DMS53 treated with DMSO at 0.1 percent for 48 hours (cell line): ENCODE data around the gene MTOR.
"Not testable (repeated sequence)": the region's sequence is repeated elsewhere in the genome, so short reads cannot be mapped to it uniquely, and the experiment has no call there.

Experiments used
- DNase-seq: peaks from one replicate; lab custom pipeline; 2025; ENCODE audit not compliant: unreplicated experiment; lab: John Stamatoyannopoulos, UW

The MTOR gene

DNA sequence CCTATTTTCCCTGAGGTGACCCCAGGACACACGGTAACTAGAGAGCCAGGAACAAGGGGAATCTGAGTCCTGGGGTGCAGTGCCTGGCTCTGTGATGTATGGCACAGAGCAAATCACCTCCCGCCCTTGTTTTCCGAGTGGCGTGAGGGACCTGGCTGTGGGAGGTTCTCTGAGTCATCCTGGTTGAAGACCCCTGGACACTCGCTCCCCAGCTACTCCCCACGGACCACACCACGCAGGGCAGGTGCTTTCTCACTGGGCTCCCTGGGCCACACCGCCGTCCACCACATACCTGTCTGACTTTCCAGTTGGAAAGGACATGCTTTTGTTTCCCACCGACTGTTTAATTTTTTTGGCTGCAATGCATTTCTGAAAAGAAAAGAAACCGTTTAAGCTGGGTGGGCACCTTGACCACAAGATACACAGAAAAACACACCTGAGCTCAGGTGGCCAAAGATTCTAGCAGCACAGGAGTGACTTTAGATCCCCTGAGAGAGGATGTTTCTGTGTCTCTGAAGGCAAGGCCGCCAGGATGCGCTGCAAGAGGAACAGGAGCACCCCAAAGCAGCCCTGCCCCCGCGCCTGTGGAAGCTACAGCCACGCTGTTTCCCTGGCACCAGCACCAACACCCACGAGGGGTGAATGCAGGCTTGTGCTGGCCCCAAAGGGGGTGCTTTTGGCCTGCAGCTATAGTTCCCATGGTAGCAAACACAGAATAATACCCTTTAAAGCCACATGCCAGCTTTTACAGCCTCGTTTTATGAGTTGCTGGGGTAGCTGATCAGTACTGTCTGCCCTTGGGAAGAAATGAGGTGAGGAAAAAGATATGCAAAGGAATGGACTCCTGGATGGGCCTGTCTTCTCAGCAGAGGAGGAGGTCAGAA is 194.4 kb downstream of the MTOR start:
- no peak for DNase-seq

DNA sequence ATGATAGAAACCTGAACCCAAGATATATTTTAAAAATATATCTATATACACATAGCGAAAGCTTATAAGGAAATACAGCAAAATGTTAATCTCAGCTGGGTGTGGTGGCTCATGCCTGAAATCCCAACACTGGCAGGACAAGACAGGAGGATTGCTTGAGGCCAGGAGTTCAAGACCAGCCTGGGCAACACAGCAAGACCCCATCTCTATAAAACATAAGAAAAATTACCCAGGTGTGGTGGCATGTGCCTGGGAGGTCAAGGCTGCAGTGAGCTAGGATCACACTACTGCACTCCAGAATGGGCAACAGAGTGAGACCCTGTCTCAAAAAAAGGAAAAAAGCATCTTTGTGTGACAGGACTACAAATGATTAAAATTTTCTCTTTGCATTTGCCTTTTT is 196.6 kb downstream of the MTOR start:
- no peak for DNase-seq

DNA sequence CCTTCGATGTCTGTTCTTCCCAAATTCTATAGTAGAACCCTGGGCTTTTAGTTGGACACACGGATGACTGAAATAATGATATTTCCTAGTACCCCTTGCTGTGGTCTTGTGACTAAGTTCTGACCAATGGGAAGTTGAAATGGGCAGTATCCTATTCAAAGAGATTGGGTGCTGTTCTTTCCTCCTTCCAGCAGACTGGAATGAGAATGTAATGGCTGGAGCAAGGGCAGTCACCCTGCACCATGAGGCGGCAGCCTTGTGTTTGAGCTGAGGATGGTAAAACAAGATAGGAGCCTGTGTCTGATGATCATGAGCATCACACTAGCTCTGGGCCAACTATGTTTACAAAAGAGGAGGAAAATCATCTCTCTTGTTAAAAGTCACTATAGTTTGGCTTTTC is 197.4 kb downstream of the MTOR start:
- no peak for DNase-seq

DNA sequence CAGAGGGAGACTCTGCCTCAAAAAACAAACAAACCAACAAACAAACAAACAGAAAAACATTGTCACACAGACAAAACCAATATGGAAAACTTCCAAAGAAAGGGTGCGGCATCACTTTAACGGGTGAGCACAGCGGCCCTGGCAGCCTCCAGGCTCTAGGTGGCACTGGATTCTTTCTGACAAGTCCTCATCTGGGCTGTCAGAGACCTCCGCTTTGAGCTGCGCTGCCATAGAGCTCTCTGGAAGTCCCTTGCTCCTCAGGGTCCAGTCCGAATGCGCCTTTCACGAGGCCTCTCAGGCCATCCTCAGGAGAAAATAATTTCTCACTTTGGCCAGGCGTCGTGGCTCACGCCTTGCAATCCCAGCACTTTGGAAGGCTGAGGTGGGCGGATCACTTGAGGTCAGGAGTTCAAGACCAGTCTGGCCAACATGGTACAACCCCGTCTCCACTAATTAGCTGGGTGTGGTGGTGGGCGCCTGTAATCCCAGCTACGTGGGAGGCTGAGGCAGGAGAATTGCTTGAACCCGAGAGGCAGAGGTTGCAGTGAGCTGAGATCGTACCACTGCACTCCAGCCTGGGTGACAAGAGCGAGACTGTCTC is 198.3 kb downstream of the MTOR start:
- DNase-seq = not testable (repeated sequence)

DNA sequence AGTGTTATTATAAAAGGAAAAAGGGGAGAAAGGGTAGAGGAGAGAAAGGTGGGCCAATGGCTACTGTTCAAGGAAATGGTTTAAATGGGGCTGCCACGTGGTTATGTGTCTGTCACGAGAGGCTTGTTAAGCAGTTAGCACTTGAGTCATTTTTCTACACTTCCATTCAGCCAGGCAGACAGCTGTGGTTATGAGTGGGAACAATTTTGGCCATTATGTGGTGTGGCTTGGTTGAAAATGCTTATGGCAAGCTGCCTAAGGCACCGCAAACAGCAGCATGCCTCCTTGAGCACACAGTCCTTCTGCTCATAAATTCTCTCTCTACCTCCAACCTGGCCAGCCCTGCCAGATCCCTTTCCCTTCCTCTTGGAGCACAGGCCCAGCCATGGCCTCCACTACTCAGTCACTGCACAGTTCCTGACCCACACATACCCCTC is 199.4 kb downstream of the MTOR start:
- DNase-seq = no peak

DNA sequence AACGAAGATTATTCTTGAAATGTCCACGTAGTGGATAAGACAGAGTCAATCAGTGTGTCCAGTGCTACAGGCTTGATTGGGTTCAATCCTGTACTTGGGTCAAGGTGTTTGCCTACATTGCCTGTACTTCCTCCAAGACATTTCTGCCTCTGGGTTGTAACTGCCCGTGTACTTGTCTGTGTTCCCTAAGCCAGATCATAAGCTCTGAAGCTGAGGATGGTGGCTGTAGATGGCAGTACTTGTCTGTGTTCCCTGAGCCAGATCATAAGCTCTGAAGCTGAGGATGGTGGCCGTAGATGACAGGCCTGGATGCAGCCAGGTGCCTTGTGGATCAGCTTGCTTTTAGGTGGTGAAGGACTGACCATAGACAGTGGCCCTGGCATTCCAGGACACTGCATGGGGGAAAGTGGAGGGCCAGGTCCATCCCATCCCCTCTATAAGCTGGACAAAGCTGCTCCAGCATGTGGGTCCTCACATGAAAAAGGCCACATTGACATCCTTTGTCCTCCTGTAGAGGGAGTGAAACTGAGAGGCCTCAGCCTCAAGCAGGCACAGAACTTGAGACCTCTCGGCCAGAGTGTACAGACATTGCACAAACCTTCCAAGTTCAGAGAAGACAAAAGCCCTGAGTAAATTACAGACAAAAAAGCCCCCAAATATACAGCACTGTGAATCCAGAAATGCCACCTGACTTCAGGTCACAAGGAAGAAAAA is 200.5 kb downstream of the MTOR start:
- DNase-seq = no peak

DNA sequence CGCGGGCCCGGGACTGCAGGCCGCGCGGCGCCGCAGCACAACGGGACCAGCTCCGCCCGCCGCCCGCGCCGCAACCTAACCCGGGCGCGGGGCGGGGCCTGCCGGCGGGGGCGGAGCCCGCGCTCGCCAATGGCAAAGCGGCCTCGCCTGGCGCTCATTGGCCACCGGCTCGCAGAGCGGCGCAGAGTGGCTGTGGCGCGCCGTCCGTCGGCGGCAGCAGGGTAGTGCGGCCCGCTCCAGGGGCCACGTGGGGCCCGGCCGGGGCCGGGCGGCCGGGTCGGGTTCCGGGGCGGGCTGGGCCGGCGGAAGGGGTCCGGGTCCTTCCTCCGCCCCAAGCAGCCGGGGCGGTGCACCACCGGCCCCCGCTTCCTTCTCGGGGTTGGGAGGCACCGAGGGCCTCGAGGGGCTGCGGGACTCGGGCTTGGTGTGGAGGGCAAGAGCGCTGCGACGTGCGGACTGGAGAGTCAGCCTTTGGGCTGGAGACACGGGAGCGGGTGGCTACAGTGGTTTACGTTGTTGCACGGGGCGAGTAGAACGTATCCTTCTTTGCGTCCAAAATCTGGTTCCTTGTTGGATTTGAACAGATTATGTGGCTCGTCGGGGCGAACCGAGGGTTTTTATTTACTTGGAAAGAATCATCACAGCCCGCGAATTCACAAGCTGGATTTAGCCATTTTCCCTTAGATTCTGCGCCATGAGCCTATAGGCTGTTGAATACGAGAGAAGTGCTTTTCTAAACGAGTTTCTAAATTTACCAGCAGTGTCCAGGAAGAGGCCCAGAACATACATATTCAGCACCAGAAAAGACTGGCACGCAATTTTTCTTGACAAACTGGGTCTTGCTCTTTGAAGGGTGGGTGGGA is 202.2 kb downstream of the MTOR start, which contains the start of gene SRM:
TSS of gene SRM (minus strand) at position 51 of the 863 bp plus-strand sequence. CDS start 75 bp downstream, outside the sequence.
- DNase-seq = peak; percentile 86

DNA sequence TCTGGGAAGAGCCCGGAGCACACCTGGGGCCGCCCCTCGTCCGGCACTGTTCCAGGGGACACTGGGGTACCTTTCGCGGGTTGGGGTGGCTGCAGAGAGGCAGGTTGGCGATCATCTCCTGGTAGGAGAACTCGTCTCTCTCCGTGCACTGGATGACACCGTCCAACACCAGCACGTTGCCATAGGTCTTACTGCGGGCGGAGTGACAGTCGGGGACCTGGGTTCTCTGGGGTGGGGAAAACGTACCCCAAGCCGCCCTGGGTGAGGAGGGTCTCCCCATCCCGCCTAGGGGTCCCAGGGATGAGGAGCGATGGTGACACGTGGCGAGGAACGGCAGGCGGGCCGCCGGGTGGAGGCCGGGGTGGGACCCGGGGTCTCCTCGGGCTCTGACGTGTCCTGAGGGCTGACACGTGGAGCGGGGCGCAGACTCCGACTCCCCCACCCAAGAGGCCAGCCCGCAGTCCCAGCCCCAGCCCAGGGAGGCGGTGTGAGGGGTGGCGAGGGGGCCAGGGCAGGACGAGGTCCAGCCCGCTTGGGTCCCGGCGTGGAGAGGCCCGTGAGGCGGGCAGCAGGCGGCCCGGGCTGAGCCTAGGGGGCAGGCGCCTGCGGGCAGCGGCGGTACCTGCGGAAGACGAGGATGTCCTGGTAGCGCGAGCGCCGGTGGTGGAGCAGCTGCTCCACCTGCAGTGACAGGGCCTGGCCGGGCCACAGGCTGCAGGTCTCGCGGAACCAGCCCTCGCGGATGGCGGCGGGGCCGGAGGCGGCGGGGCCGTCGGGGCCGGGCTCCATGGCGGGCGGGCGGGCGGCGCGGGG is 203.0 kb downstream of the MTOR start:
- peak; percentile 18 for DNase-seq

DNA sequence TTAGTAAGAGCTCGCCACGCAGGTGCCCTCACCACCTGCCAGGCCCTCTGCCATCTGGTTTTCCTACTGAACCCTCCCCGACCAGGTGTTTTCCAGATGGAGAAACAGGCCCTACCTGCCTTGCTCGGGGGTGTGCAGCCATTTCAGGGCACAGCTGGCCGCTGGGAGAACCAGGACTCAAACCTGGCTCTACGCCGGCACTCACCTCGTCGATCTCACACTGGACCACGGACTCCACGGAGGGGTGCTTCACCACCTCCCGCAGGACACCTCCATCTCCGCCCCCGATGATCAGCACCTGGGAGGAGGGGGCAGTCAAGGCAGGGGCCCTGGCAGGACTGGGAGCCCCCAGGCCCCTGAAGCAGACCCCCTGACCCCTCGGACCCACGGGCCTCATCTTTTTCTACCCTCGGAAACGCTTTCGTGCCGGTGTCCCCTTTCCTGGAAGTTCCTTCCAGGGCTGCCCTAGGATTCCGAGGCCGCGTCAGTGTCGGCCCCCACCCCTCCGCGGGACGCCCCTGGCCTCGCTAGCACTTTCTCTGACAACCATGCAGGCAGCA is 203.7 kb downstream of the MTOR start:
- peak; percentile 83 for DNase-seq

DNA sequence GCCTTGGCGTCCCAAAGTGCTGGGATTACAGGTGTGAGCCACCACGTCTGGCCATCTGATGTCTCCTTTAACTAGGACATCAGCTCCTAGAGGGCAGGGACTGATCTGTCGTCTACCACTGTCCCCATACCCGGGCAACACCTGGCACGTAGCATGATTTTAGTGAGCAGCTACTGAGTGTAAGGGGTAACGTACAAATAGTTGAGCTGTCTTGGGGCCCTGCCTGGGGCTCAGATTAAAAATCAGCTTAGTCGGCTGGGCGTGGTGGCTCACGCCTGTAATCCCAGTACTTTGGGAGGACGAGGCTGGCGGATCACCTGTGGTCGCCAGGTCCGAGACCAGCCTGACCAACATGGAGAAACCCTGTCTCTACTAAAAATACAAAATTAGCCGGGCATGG is 204.3 kb downstream of the MTOR start:
- no peak for DNase-seq

DNA sequence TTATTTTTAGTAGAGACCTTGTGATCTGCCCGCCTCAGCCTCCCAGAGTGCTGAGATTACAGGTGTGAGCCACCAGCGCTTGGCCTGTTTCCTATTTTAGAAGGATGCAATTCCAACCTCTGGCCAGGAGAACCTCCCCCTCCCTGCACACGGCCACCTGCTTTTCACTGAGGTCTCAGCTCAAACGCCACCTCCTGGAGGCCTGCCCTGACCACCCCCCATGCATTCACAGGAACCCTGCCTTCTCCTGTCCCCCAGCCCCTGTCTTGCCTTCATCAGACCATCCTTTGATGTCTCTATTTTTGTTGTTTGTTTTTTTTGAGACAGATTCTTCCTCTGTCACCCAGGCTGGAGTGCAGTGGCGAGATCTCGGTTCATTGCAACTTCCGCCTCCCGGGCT is 204.9 kb downstream of the MTOR start:
- no peak for DNase-seq
